Chondrocyte (in vitro differentiated cells): ENCODE measurements around the gene P2RX3. TPM values are rescaled to one million over a fixed set of nuclear protein-coding genes. Genes with fewer than 3 reads are reported as not detected.

Experiments
- DNase-seq: peaks from one replicate; pipeline ENCODE4 v3.0.0; 2021; ENCODE audit warnings: mixed read lengths, low spot score
- H3K27ac Mint-ChIP-seq: one replicate; pipeline ENCODE4 v1.8.0; 2021; ENCODE audit warnings: mild to moderate bottlenecking, moderate library complexity, mixed read lengths; ENCODE audit not compliant: unreplicated experiment
- H3K27me3 Mint-ChIP-seq: 2 replicates; pipeline ENCODE4 v1.8.0; 2021; ENCODE audit warnings: low read depth, mixed read lengths
- H3K36me3 Mint-ChIP-seq: 2 replicates; pipeline ENCODE4 v1.8.0; 2021; ENCODE audit warnings: low read depth, mixed read lengths
- H3K4me1 Mint-ChIP-seq: 2 replicates; pipeline ENCODE4 v1.8.0; 2021; ENCODE audit warnings: low read depth, mild to moderate bottlenecking, mixed read lengths
- H3K4me3 Mint-ChIP-seq: one replicate; pipeline ENCODE4 v1.8.0; 2021; ENCODE audit warnings: mild to moderate bottlenecking, moderate library complexity, mixed read lengths; ENCODE audit not compliant: unreplicated experiment
- H3K9me3 Mint-ChIP-seq: 2 replicates; pipeline ENCODE4 v1.8.0; 2021; ENCODE audit warnings: low read depth, mixed read lengths
- total RNA-seq: library from RNA; stranded (reverse); gene quantifications from 3 replicates; pipeline ENCODE4 v1.2.1, GENCODE V29; 2021
- TF ChIP-seq, protein P1 (sequence below): fragments of 200-600 bp; sonication (generic); IDR thresholded peaks from 2 replicates; pipeline ENCODE4 v1.5.0; 2021; ENCODE audit warnings: antibody characterized with exemption, mild to moderate bottlenecking, moderate library complexity

The P2RX3 gene
- total RNA-seq, 1 donor from 2014 or later = not detected

DNA sequence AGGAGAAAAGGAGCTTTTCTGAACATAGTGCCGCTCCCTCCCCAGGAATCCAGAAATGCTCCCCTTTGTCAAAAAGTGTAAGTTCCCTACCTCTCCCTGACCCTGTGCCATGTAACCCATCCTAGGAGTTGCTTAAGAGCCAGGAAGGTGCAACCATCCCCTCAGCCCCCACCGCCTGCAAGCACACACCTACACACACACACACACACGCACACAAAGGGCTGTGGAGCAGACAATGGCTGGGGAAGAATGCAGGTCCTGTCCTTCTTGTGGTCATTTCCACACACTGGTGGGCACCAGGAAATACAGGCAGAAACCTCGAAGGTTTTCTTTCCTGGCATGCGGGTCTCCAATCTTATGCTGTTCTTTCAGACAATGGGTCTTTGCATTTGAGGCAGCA, 1.2 kb downstream of the P2RX3 start:
- H3K4me1 Mint-ChIP-seq = peaks cover 17% of the 10 kb centered on the region
- no peaks in the 10 kb centered on the region for H3K36me3 Mint-ChIP-seq
- H3K27ac Mint-ChIP-seq = no peak overlapping the region
- H3K4me3 Mint-ChIP-seq = no peak overlapping the region
- TF ChIP-seq, protein P1, sequence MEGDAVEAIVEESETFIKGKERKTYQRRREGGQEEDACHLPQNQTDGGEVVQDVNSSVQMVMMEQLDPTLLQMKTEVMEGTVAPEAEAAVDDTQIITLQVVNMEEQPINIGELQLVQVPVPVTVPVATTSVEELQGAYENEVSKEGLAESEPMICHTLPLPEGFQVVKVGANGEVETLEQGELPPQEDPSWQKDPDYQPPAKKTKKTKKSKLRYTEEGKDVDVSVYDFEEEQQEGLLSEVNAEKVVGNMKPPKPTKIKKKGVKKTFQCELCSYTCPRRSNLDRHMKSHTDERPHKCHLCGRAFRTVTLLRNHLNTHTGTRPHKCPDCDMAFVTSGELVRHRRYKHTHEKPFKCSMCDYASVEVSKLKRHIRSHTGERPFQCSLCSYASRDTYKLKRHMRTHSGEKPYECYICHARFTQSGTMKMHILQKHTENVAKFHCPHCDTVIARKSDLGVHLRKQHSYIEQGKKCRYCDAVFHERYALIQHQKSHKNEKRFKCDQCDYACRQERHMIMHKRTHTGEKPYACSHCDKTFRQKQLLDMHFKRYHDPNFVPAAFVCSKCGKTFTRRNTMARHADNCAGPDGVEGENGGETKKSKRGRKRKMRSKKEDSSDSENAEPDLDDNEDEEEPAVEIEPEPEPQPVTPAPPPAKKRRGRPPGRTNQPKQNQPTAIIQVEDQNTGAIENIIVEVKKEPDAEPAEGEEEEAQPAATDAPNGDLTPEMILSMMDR = no peak
- DNase-seq = no peak
- H3K27me3 Mint-ChIP-seq = peaks cover 14% of the 10 kb centered on the region
- no peaks in the 10 kb centered on the region for H3K9me3 Mint-ChIP-seq

DNA sequence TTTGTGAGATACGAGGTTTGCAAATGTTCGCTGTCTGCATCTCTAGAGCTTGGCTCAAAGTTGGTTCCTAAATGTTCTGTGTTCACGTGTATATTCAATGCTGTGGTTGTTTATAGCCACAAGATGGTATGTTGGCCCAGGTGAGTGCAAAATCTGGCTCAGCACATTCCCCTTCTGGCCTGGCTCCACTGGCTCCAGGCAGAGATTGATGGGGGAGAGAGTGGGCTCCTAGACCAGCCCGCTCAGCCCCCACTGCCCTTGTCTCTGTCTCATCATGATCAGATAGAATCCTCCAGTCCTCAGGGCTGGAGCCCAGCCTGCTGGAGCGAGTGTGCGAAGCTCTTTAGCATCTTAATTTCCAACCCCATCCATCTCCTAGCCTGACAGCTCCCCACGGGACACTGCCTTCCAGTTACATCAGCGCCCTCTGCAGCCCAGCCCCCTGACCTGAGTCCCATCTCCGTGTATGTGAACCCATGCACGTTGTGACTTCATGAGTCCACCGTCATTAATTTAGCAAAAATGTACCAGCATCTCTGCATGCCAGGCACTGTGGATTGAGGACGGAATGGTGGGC, 2.0 kb downstream of the P2RX3 start:
- no peak overlapping the region for H3K4me3 Mint-ChIP-seq
- H3K27ac Mint-ChIP-seq = no peak overlapping the region
- no peak for DNase-seq
- peaks cover 14% of the 10 kb centered on the region for H3K27me3 Mint-ChIP-seq
- no peaks in the 10 kb centered on the region for H3K36me3 Mint-ChIP-seq
- TF ChIP-seq, protein P1 = no peak
- H3K9me3 Mint-ChIP-seq = no peaks in the 10 kb centered on the region
- H3K4me1 Mint-ChIP-seq = peaks cover 9% of the 10 kb centered on the region

DNA sequence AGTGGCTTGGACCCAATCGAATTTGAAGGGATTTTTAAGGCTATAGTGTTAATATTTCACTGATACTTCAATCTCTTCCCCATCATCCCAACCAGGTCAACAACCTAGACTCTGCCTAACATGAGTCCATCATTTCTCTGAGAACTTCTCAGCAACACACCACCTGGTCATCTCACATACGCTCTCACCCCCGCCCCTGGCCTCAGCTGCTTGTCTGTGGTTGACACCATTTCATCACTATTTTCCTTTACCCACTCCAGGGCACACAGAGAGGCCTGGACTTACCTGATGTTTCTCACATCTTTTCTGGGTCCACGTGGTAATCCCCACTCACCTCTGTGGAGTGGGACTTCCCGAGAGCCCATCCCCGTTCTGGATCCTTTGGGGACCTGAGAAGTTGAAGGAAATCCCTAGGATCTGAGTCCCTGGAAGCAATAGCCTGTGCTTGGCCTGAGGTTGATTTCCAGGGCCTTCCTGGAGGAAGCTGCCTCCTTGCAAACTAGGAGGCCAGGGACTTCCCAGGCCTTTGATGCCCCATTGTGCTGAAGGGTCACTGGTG, 3.2 kb downstream of the P2RX3 start:
- TF ChIP-seq, protein P1 = no peak
- no peak overlapping the region for H3K4me3 Mint-ChIP-seq
- no peak overlapping the region for H3K27ac Mint-ChIP-seq
- peaks cover 14% of the 10 kb centered on the region for H3K27me3 Mint-ChIP-seq
- no peaks in the 10 kb centered on the region for H3K36me3 Mint-ChIP-seq
- H3K4me1 Mint-ChIP-seq = peaks cover 2% of the 10 kb centered on the region
- H3K9me3 Mint-ChIP-seq = no peaks in the 10 kb centered on the region
- DNase-seq = no peak

DNA sequence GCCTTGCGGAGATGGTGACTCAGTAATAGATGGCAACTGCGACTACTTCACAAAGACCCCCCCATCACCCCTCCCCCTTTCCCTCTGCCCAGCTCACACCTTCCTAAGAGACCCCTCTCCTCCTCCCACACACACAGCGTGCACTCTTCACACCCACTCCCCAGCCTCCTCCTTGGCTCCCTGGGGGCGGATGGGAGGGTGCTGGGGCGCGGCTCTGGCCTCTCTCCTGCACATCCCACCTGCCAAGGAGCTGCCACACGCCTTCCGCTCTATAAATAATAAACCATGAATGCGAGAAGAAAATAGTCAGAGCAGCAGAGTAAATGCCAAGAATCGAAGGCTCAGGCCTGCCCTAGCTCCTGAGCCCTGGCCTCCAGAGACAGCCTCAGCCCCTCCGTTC, 4.5 kb downstream of the P2RX3 start:
- DNase-seq = no peak
- Mint-ChIP-seq H3K27ac (no peak overlapping the region), H3K4me3 (no peak overlapping the region), H3K4me1 (no peaks in the 10 kb centered on the region), H3K36me3 (no peaks in the 10 kb centered on the region), H3K9me3 (no peaks in the 10 kb centered on the region), H3K27me3 (peaks cover 16% of the 10 kb centered on the region)
- TF ChIP-seq, protein P1 = no peak

DNA sequence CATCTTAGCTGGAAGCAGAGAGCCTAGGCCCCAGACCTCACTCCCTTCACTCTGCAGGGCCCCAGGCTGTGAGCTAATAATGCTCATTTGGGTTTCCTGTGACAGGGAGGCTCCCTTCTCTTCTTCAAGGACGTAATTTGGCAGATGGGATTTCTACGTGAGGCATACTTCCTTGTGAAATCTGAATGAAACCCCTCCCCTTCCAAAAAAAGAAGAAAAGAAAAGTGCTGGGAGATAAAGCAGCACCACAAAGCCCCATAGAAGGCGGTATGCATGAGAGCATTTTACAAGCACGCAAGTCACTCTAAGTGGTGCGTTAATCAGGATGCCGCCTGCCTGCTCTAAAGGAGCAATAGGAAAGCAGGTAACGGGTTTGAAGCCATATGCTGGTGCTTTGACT, 5.7 kb downstream of the P2RX3 start:
- H3K27me3 Mint-ChIP-seq = peaks cover 17% of the 10 kb centered on the region

More for the DNA sequence above, 5.7 kb downstream of the P2RX3 start:
- Mint-ChIP-seq H3K36me3 (no peaks in the 10 kb centered on the region), H3K9me3 (no peaks in the 10 kb centered on the region), H3K4me3 (no peak overlapping the region), H3K27ac (no peak overlapping the region), H3K4me1 (no peaks in the 10 kb centered on the region)
- no peak for DNase-seq
- TF ChIP-seq, protein P1 = no peak
